Endothelial cell of hepatic sinusoid (primary cell): ENCODE results near the gene KDR.

Source experiments
- in situ Hi-C: cut with HindIII; loops from 2 replicates; pipeline ENCODE4 v1.10.0; 2017; ENCODE audit warnings: low sequenced_read_pairs

Gene KDR

GRCh38 chr4:55124322-55125076 is 896 bp downstream of the KDR start:
- in situ Hi-C loops, result no loop called here

- in situ Hi-C loops, result no loop called here
These were observed 1.6 kb downstream of the KDR start for GRCh38 chr4:55123791-55124190.

GRCh38 chr4:55122235-55122634 is 3.2 kb downstream of the KDR start:
- in situ Hi-C loops, result no loop called here

GRCh38 chr4:55121246-55121645 is 4.1 kb downstream of the KDR start:
- in situ Hi-C loops, result no loop called here

- in situ Hi-C loops, result no loop called here
These were observed 7.0 kb downstream of the KDR start for GRCh38 chr4:55118397-55118796.

- in situ Hi-C loops, result no loop called here
These were observed 7.9 kb downstream of the KDR start for GRCh38 chr4:55117511-55117910.

GRCh38 chr4:55116450-55116849 is 8.9 kb downstream of the KDR start:
- in situ Hi-C loops, result no loop called here

- in situ Hi-C loops, result no loop called here
These were observed 13.8 kb downstream of the KDR start for GRCh38 chr4:55111601-55112000.

- in situ Hi-C loops, result no loop called here
These were observed 15.3 kb downstream of the KDR start for GRCh38 chr4:55110131-55110530.

GRCh38 chr4:55107054-55107453 is 18.3 kb downstream of the KDR start:
- in situ Hi-C loops, result no loop called here

- in situ Hi-C loops, result no loop called here
These were observed 22.2 kb downstream of the KDR start for GRCh38 chr4:55103224-55103623.

GRCh38 chr4:55099816-55100215 is 25.6 kb downstream of the KDR start:
- in situ Hi-C loops, result loop anchor here (5.0 kb wide), 1 partner anchor 93 kb away; no protein-coding TSS in a partner anchor

GRCh38 chr4:55098456-55099204 is 26.8 kb downstream of the KDR start:
- in situ Hi-C loops, result loop anchor here (5.0 kb wide), 1 partner anchor 91 kb away; no protein-coding TSS in a partner anchor

GRCh38 chr4:55096619-55097018 is 28.8 kb downstream of the KDR start:
- in situ Hi-C loops, result loop anchor here (5.0 kb wide), 1 partner anchor 89 kb away; no protein-coding TSS in a partner anchor

- in situ Hi-C loops, result loop anchor here (5.0 kb wide), 1 partner anchor 89 kb away; no protein-coding TSS in a partner anchor
These were observed 29.4 kb downstream of the KDR start for GRCh38 chr4:55096045-55096444.

- in situ Hi-C loops, result no loop called here
These were observed 32.9 kb downstream of the KDR start for GRCh38 chr4:55092504-55092903.

- in situ Hi-C loops, result no loop called here
These were observed 35.5 kb downstream of the KDR start for GRCh38 chr4:55089916-55090315.

- in situ Hi-C loops, result no loop called here
These were observed 37.5 kb downstream of the KDR start for GRCh38 chr4:55087913-55088260.

GRCh38 chr4:55087009-55087912 is 38.1 kb downstream of the KDR start:
- in situ Hi-C loops, result no loop called here

- in situ Hi-C loops, result no loop called here
These were observed 38.8 kb downstream of the KDR start for GRCh38 chr4:55086578-55086977.

GRCh38 chr4:55083735-55084134 is 41.7 kb downstream of the KDR start:
- in situ Hi-C loops, result no loop called here
